IMR-90 (cell line): ENCODE measurements around the gene UBXN1. TPM values are rescaled to one million over a fixed set of nuclear protein-coding genes. Genes with fewer than 3 reads are reported as not detected.

Experiments used
- ATAC-seq: fragments of 200-7000 bp; cut with Tn5 transposase; 2 replicates; pipeline ENCODE4 v1.9.1; 2020; ENCODE audit warnings: low read depth, mild to moderate bottlenecking, moderate library complexity
- BruUV-seq: library from RNA; stranded (reverse); fragments of 400-500 nt; replicated peaks from 2 replicates; lab custom pipeline; 2021; lab: Mats Ljungman, UMichigan
- CTCF ChIA-PET: fragments of 300-600 bp; formaldehyde crosslinking; extraction: SDS; loops from one replicate; lab custom pipeline; 2021; ENCODE audit warnings: antibody characterized with exemption; lab: Yijun Ruan, JAX
- POLR2A ChIA-PET: fragments of 300-600 bp; sonication (Branson Sonifier 250); formaldehyde crosslinking; loops from one replicate; lab custom pipeline; 2022; ENCODE audit warnings: antibody characterized with exemption; ENCODE audit not compliant: unreplicated experiment; lab: Charles Lee
- DNase-seq: peaks from one replicate; pipeline ENCODE4 v3.0.0; 2013
- H2AFZ ChIP-seq: replicated peaks from 2 replicates; pipeline ENCODE3; 2013; ENCODE audit warnings: low read length, mild to moderate bottlenecking; ENCODE audit not compliant: poor library complexity
- H2AK5ac ChIP-seq: 2 replicates; pipeline ENCODE4 v1.6.1; 2013; ENCODE audit warnings: low read depth, low read length, inconsistent platforms
- H2AK9ac ChIP-seq: replicated peaks from 2 replicates; pipeline ENCODE3; 2013; ENCODE audit warnings: mild to moderate bottlenecking, low read depth, low read length, moderate library complexity; ENCODE audit not compliant: poor library complexity
- H2BK120ac ChIP-seq: 2 replicates; pipeline ENCODE4 v1.6.1; 2013; ENCODE audit warnings: low read depth, low read length, inconsistent platforms
- H2BK15ac ChIP-seq: 3 replicates; pipeline ENCODE4 v1.6.1; 2013; ENCODE audit warnings: low read depth, low read length, inconsistent platforms
- H2BK20ac ChIP-seq: 2 replicates; pipeline ENCODE4 v1.6.1; 2013; ENCODE audit warnings: low read depth, mild to moderate bottlenecking, inconsistent platforms, low read length, moderate library complexity
- H2BK5ac ChIP-seq: 2 replicates; pipeline ENCODE4 v1.6.1; 2013; ENCODE audit warnings: mild to moderate bottlenecking, low read depth, low read length, inconsistent platforms; ENCODE audit not compliant: poor library complexity, severe bottlenecking
- H3K14ac ChIP-seq: replicated peaks from 2 replicates; pipeline ENCODE4 v1.6.1; 2013; ENCODE audit warnings: low read depth, low read length, inconsistent platforms
- H3K18ac ChIP-seq: 2 replicates; pipeline ENCODE4 v1.6.1; 2013; ENCODE audit warnings: low read depth, low read length, control low read depth
- H3K23ac ChIP-seq: 2 replicates; pipeline ENCODE4 v1.6.1; 2013; ENCODE audit warnings: low read depth, low read length, inconsistent platforms
- H3K27ac ChIP-seq: 2 replicates; pipeline ENCODE4 v1.5.1; 2013; ENCODE audit warnings: mild to moderate bottlenecking, control low read depth, low read length; ENCODE audit not compliant: insufficient read depth
- H3K27me3 ChIP-seq: 2 replicates; pipeline ENCODE4 v1.6.1; 2013; ENCODE audit warnings: low read length; ENCODE audit not compliant: control insufficient read depth, insufficient read depth
- H3K36me3 ChIP-seq: 2 replicates; pipeline ENCODE4 v1.6.1; 2013; ENCODE audit warnings: low read length, mixed read lengths; ENCODE audit not compliant: control insufficient read depth, insufficient read depth
- H3K4ac ChIP-seq: 2 replicates; pipeline ENCODE4 v1.6.1; 2013; ENCODE audit warnings: low read depth, low read length, inconsistent platforms
- H3K4me1 ChIP-seq: 2 replicates; pipeline ENCODE4 v1.6.1; 2013; ENCODE audit warnings: low read length, mixed read lengths; ENCODE audit not compliant: control insufficient read depth, insufficient read depth
- H3K4me2 ChIP-seq: 2 replicates; pipeline ENCODE4 v1.6.1; 2013; ENCODE audit warnings: low read depth, mild to moderate bottlenecking, control low read depth, low read length, moderate library complexity
- H3K4me3 ChIP-seq: 2 replicates; pipeline ENCODE4 v1.5.1; 2013; ENCODE audit warnings: low read depth, mild to moderate bottlenecking, control low read depth, low read length, moderate library complexity; ENCODE audit not compliant: insufficient read depth
- H3K56ac ChIP-seq: 2 replicates; pipeline ENCODE4 v1.6.1; 2013; ENCODE audit warnings: low read length, inconsistent platforms; ENCODE audit not compliant: insufficient read depth; ENCODE audit errors: extremely low read depth
- H3K79me1 ChIP-seq, 2 experiments: 2 replicates each; pipeline ENCODE4 v1.6.1; 2013; ENCODE audit warnings: low read length in 2 of 2, inconsistent platforms in 1 of 2, low read depth in 1 of 2
- H3K9ac ChIP-seq: 2 replicates; pipeline ENCODE4 v1.6.1; 2013; ENCODE audit warnings: low read depth, low read length, control low read depth
- H3K9me1 ChIP-seq: 2 replicates; pipeline ENCODE4 v1.6.1; 2013; ENCODE audit warnings: low read length, inconsistent platforms; ENCODE audit not compliant: insufficient read depth
- H3K9me3 ChIP-seq: 2 replicates; pipeline ENCODE4 v1.6.1; 2013; ENCODE audit warnings: low read length; ENCODE audit not compliant: control insufficient read depth, insufficient read depth
- H4K20me1 ChIP-seq: 2 replicates; pipeline ENCODE4 v1.6.1; 2013; ENCODE audit warnings: low read length, inconsistent platforms; ENCODE audit not compliant: insufficient read depth
- H4K5ac ChIP-seq: 2 replicates; pipeline ENCODE4 v1.6.1; 2013; ENCODE audit warnings: mild to moderate bottlenecking, low read depth, low read length, control low read depth
- H4K8ac ChIP-seq, 2 experiments: 2 replicates each; pipeline ENCODE4 v1.6.1; 2013; ENCODE audit warnings: low read depth in 2 of 2, low read length in 2 of 2, control low read depth in 1 of 2, inconsistent platforms in 1 of 2
- H4K91ac ChIP-seq: 2 replicates; pipeline ENCODE4 v1.6.1; 2013; ENCODE audit warnings: low read depth, low read length, inconsistent platforms; ENCODE audit not compliant: insufficient read depth
- MAZ ChIP-seq: IDR thresholded peaks from 2 replicates; pipeline ENCODE4 v1.6.1; 2012; ENCODE audit warnings: low read depth, mild to moderate bottlenecking, low read length, improper control_type of control experiment, moderate library complexity, borderline replicate concordance
- MXI1 ChIP-seq: IDR thresholded peaks from 2 replicates; pipeline ENCODE4 v1.6.1; 2012; ENCODE audit warnings: low read depth, mild to moderate bottlenecking, low read length, moderate library complexity, borderline replicate concordance
- WGBS, 2 experiments: methylation state at CpG; one replicate each; pipeline versions ENCODE4 v1.1.5 to v1.1.7; 2013; ENCODE audit warnings: missing lambda C conversion rate in 2 of 2; ENCODE audit not compliant: insufficient read length in 1 of 2; ENCODE audit errors: extremely low coverage in 2 of 2; 5-methylcytosine and 5-hydroxymethylcytosine counted together
- dilution Hi-C: fragments of 300-500 bp; cut with HindIII; formaldehyde crosslinking; loops from one replicate; pipeline ENCODE4 v1.14.3; 2018; ENCODE audit warnings: low sequenced_read_pairs; ENCODE audit not compliant: unreplicated experiment
- in situ Hi-C: fragments of 300-500 bp; cut with MboI; formaldehyde crosslinking; loops from 3 replicates; pipeline ENCODE4 v1.14.3; 2019; ENCODE audit warnings: low sequenced_read_pairs, inconsistent platforms, mixed read lengths
- intact Hi-C: fragments of 100-400 bp; cut with micrococcal nuclease; formaldehyde crosslinking; loops from 2 replicates; pipeline ENCODE4 v1.10.0; 2022
- polyA plus RNA-seq, 3 experiments: library from polyadenylated mRNA; depleted of rRNA; stranded (reverse); fragments of >200 nt; gene quantifications; 2 replicates each; pipeline ENCODE4 v1.2.3, GENCODE V29; 2012; ENCODE audit warnings: low replicate concordance in 1 of 3
- total RNA-seq: library from RNA; depleted of rRNA; stranded (reverse); fragments of >200 nt; gene quantifications from 2 replicates; pipeline ENCODE4 v1.2.3, GENCODE V29; 2012
- TF ChIP-seq, protein P1 (sequence below): fragments of 150-350 bp; IDR thresholded peaks from 2 replicates; pipeline ENCODE4 v1.6.1; 2016; ENCODE audit warnings: low read depth, mild to moderate bottlenecking, low read length, moderate library complexity, borderline replicate concordance

UBXN1 gene
- total and polyA plus RNA-seq, 2 of the 4 experiments (the other 2 are of a cell fraction): 50.0 to 81.6 TPM

DNA sequence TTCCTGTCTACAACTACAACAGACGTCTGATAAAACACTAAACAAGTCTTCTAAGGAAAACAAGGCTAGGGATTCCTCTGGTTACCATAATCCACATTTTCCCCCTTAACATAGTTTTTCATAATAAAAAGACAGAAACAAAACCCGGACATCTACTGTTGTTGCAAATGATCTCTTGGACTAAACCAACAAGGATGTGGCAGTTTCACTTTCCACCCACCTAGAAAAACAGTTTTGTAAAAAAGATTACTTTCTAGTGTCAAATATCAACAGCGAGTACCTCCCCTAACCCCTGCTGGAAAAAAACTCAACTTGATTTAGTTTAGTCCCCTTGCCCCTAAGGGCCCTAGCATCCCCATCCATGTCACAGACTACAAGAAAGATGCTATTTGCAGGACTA lies 34.0 kb upstream of the UBXN1 start:
- ChIA-PET POLR2A (no interaction called here), CTCF (no interaction called here)
- WGBS, 2 experiments: no CpG with 5 or more reads among the region's 3 CpGs
- Histone ChIP-seq H3K4me1 (peaks cover 12% of the 10 kb centered on the region), H2BK5ac (no peak overlapping the region), H3K4ac (no peak overlapping the region), H2BK20ac (no peak overlapping the region), H3K4me3 (no peak overlapping the region), H3K9ac (no peak overlapping the region), H3K14ac (no peak overlapping the region), H4K91ac (no peak overlapping the region), H3K18ac (no peak overlapping the region), H4K20me1 (no peaks in the 10 kb centered on the region), H2AFZ (no peak overlapping the region), H4K5ac (no peak overlapping the region), H3K27me3 (no peaks in the 10 kb centered on the region), H3K27ac (no peak overlapping the region; the same call in 1 of the 2 replicates), H2BK120ac (no peak overlapping the region), H3K56ac (no peak overlapping the region), H3K36me3 (peaks cover 51% of the 10 kb centered on the region), H3K4me2 (no peak overlapping the region), H3K9me1 (peaks cover 10% of the 10 kb centered on the region), H2AK9ac (no peak overlapping the region), H3K9me3 (no peaks in the 10 kb centered on the region), H3K23ac (no peak overlapping the region), H2AK5ac (no peak overlapping the region), H3K79me1 (peaks cover 27 to 64% of the 10 kb centered on the region in 2 experiments), H2BK15ac (no peak overlapping the region), H4K8ac (no peak overlapping the region)
- dilution Hi-C loops (no loop called here), in situ Hi-C loops (no loop called here), intact Hi-C loops (no loop called here)
- ATAC-seq: no peak
- TF ChIP-seq, protein P1, sequence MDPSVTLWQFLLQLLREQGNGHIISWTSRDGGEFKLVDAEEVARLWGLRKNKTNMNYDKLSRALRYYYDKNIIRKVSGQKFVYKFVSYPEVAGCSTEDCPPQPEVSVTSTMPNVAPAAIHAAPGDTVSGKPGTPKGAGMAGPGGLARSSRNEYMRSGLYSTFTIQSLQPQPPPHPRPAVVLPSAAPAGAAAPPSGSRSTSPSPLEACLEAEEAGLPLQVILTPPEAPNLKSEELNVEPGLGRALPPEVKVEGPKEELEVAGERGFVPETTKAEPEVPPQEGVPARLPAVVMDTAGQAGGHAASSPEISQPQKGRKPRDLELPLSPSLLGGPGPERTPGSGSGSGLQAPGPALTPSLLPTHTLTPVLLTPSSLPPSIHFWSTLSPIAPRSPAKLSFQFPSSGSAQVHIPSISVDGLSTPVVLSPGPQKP: no peak
- TF ChIP-seq MAZ (no peak), MXI1 (no peak)
- DNase-seq: no peak
- TSS peak; percentile 70 for BruUV-seq
